ENCODE data around the gene INPP5B.

DNA sequence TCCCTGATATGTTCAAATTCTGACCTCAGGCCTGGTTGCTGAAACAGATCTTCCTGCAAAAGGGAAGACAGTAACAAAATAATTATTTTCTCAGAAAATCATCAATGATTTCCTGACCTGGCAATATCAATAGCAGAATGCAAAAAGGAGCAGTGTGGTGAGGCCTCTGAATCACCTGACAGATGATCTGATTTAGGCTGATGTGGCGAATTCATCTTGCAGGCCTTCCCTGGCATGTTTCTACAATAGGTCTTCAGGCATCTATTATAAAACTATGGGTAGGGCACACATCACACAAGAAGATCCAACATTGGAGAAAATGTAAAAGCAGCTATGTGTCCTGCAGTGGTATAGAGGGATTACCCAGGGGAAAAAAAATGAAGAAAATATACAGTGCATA is 80.4 kb downstream of the INPP5B start:
- TF ChIP-seq SIN3A (IDR thresholded peaks at IDR 0.05; ENCODE audit: borderline replicate concordance, insufficient read depth, low read length) (no peak), POLR2AphosphoS5 (IDR thresholded peaks at IDR 0.05; ENCODE audit: low read depth, low read length) (no peak), FOXP2 (optimal IDR thresholded peaks at IDR 0.05; ENCODE audit: borderline replicate concordance, extremely low read depth, extremely low read length, insufficient read depth) (no peak), TAF1 (IDR thresholded peaks at IDR 0.05; ENCODE audit: borderline replicate concordance, insufficient read depth, low read length) (no peak), REST (IDR thresholded peaks at IDR 0.05; ENCODE audit: insufficient read depth in 1 of 2, low read depth in 2 of 2, low read length in 2 of 2) (no peak)
